SK-N-MC (cell line): Measurements from ENCODE around the gene BCL2L13.

Experiments used
- DNase-seq: peaks from one replicate; pipeline ENCODE4 v3.0.0-alpha.2; 2011; ENCODE audit warnings: low read depth, low spot score
- H3K27ac ChIP-seq: fragments of 200-600 bp; sonication (generic); 2 replicates; pipeline ENCODE4 v1.5.1; 2016; ENCODE audit warnings: mixed run types
- H3K36me3 ChIP-seq: fragments of 200-600 bp; sonication (generic); 2 replicates; pipeline ENCODE4 v1.6.1; 2017; ENCODE audit warnings: antibody characterized with exemption, low read length, mixed read lengths; ENCODE audit not compliant: insufficient read depth
- H3K4me3 ChIP-seq: fragments of 200-600 bp; sonication (generic); 2 replicates; pipeline ENCODE4 v1.5.1; 2016
- H3K9ac ChIP-seq: fragments of 200-600 bp; sonication (generic); 2 replicates; pipeline ENCODE4 v1.8.0; 2017; ENCODE audit warnings: mixed run types, mixed read lengths; ENCODE audit not compliant: insufficient read length
- H3K9me3 ChIP-seq: fragments of 200-600 bp; sonication (generic); 2 replicates; pipeline ENCODE4 v1.6.1; 2017; ENCODE audit warnings: low read depth, mild to moderate bottlenecking, antibody characterized with exemption, low read length, moderate library complexity, mixed read lengths
- EZH2 ChIP-seq: fragments of 200-600 bp; sonication (generic); IDR thresholded peaks from one replicate; pipeline ENCODE4 v1.6.1; 2017; ENCODE audit warnings: antibody characterized with exemption
- FOXP2 ChIP-seq: optimal IDR thresholded peaks from 2 replicates; pipeline ENCODE3; 2011; ENCODE audit warnings: mild to moderate bottlenecking, moderate library complexity; ENCODE audit not compliant: insufficient read depth; ENCODE audit errors: extremely low read length, control extremely low read depth
- POLR2AphosphoS5 ChIP-seq: IDR thresholded peaks from 2 replicates; pipeline ENCODE4 v1.6.1; 2012; ENCODE audit warnings: mild to moderate bottlenecking, low read depth, low read length, borderline replicate concordance

BCL2L13 gene

GRCh38 chr22:17719911-17720310 lies 81.4 kb downstream of the BCL2L13 start:
- H3K4me3 ChIP-seq = no peak overlapping the region
- no peak for DNase-seq
- TF ChIP-seq POLR2AphosphoS5 = no peak
- no peak for TF ChIP-seq EZH2
- TF ChIP-seq FOXP2 = no peak
- no peaks in the 10 kb centered on the region for H3K36me3 ChIP-seq
- H3K9ac ChIP-seq = no peak overlapping the region
- H3K9me3 ChIP-seq = no peaks in the 10 kb centered on the region
- H3K27ac ChIP-seq = no peak overlapping the region

- Histone ChIP-seq H3K27ac (no peak overlapping the region), H3K36me3 (peaks cover 9% of the 10 kb centered on the region; the same call in 1 of the 2 replicates), H3K9me3 (no peaks in the 10 kb centered on the region), H3K9ac (no peak overlapping the region), H3K4me3 (no peak overlapping the region)
- no peak for DNase-seq
- no peak for TF ChIP-seq FOXP2
- TF ChIP-seq EZH2 = no peak
- TF ChIP-seq POLR2AphosphoS5 = no peak
Measured at GRCh38 chr22:17724241-17724640, 85.7 kb downstream of the BCL2L13 start.

GRCh38 chr22:17724678-17725499 lies 86.3 kb downstream of the BCL2L13 start:
- H3K4me3 ChIP-seq = no peak overlapping the region
- no peak overlapping the region for H3K9ac ChIP-seq
- H3K27ac ChIP-seq = no peak overlapping the region
- peaks cover 9% of the 10 kb centered on the region; the same call in 1 of the 2 replicates for H3K36me3 ChIP-seq
- DNase-seq = no peak
- TF ChIP-seq EZH2 = no peak
- TF ChIP-seq FOXP2 = no peak
- no peak for TF ChIP-seq POLR2AphosphoS5
- no peaks in the 10 kb centered on the region for H3K9me3 ChIP-seq

- Histone ChIP-seq H3K4me3 (no peak overlapping the region), H3K36me3 (peaks cover 10% of the 10 kb centered on the region), H3K9me3 (no peaks in the 10 kb centered on the region), H3K9ac (no peak overlapping the region), H3K27ac (no peak overlapping the region)
- DNase-seq = no peak
- TF ChIP-seq EZH2 (no peak), FOXP2 (no peak), POLR2AphosphoS5 (no peak)
Measured at GRCh38 chr22:17725500-17725796, 86.9 kb downstream of the BCL2L13 start.

GRCh38 chr22:17726006-17726927 lies 87.7 kb downstream of the BCL2L13 start:
- Histone ChIP-seq H3K4me3 (no peak overlapping the region), H3K27ac (no peak overlapping the region), H3K9ac (no peak overlapping the region), H3K36me3 (peaks cover 12% of the 10 kb centered on the region), H3K9me3 (no peaks in the 10 kb centered on the region)
- DNase-seq = no peak
- no peak for TF ChIP-seq FOXP2
- TF ChIP-seq POLR2AphosphoS5 = no peak
- no peak for TF ChIP-seq EZH2

- Histone ChIP-seq H3K36me3 (peaks cover 20% of the 10 kb centered on the region), H3K9me3 (no peaks in the 10 kb centered on the region), H3K27ac (no peak overlapping the region), H3K4me3 (no peak overlapping the region), H3K9ac (no peak overlapping the region)
- peak; percentile 56 for DNase-seq
- TF ChIP-seq FOXP2 = no peak
- no peak for TF ChIP-seq EZH2
- TF ChIP-seq POLR2AphosphoS5 = no peak; the same call in 1 of the 2 replicates
Measured at GRCh38 chr22:17726928-17727897, 88.7 kb downstream of the BCL2L13 start.

GRCh38 chr22:17728786-17729185 lies 90.2 kb downstream of the BCL2L13 start:
- H3K4me3 ChIP-seq = no peak overlapping the region
- H3K9me3 ChIP-seq = no peaks in the 10 kb centered on the region
- H3K36me3 ChIP-seq = peaks cover 32% of the 10 kb centered on the region
- DNase-seq = no peak
- TF ChIP-seq POLR2AphosphoS5 = no peak
- TF ChIP-seq FOXP2 = no peak
- TF ChIP-seq EZH2 = no peak
- no peak overlapping the region for H3K9ac ChIP-seq
- H3K27ac ChIP-seq = no peak overlapping the region
